ENCODE measurements around the gene MEI4.

DNA sequence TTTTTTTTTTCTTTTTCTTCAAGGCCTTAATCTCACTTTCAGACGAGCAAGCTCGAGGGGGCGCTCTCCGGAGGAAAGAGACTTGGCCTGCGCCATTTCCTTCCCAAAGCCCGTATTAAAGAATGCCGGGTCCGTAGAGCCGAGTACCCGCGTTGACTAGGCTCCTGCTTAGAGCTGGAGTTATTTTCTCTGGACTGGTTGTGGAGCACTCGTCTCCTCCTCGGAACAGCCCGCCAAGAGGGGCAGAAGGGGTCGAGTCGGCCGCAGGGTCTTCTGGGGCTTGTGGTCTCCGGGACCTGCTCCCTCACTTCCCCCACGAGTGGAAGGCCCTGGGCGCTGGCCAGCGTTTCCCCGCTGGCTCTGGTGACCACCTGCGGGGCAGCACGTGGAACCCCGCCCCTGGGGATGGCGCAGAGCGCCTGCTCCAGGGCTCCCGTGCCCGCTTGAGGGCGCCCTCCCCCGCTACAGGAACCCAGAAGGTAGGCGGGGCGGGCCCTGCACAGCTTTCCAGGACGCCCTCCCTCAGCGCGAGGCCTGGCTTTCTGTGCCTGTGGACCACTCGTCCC is 2.7 kb upstream of the MEI4 start:
- TF ChIP-seq, protein P1, sequence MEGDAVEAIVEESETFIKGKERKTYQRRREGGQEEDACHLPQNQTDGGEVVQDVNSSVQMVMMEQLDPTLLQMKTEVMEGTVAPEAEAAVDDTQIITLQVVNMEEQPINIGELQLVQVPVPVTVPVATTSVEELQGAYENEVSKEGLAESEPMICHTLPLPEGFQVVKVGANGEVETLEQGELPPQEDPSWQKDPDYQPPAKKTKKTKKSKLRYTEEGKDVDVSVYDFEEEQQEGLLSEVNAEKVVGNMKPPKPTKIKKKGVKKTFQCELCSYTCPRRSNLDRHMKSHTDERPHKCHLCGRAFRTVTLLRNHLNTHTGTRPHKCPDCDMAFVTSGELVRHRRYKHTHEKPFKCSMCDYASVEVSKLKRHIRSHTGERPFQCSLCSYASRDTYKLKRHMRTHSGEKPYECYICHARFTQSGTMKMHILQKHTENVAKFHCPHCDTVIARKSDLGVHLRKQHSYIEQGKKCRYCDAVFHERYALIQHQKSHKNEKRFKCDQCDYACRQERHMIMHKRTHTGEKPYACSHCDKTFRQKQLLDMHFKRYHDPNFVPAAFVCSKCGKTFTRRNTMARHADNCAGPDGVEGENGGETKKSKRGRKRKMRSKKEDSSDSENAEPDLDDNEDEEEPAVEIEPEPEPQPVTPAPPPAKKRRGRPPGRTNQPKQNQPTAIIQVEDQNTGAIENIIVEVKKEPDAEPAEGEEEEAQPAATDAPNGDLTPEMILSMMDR (IDR thresholded peaks at IDR 0.05; ENCODE audit: insufficient read depth, low read length), result no peak
- TF ChIP-seq, protein P2, sequence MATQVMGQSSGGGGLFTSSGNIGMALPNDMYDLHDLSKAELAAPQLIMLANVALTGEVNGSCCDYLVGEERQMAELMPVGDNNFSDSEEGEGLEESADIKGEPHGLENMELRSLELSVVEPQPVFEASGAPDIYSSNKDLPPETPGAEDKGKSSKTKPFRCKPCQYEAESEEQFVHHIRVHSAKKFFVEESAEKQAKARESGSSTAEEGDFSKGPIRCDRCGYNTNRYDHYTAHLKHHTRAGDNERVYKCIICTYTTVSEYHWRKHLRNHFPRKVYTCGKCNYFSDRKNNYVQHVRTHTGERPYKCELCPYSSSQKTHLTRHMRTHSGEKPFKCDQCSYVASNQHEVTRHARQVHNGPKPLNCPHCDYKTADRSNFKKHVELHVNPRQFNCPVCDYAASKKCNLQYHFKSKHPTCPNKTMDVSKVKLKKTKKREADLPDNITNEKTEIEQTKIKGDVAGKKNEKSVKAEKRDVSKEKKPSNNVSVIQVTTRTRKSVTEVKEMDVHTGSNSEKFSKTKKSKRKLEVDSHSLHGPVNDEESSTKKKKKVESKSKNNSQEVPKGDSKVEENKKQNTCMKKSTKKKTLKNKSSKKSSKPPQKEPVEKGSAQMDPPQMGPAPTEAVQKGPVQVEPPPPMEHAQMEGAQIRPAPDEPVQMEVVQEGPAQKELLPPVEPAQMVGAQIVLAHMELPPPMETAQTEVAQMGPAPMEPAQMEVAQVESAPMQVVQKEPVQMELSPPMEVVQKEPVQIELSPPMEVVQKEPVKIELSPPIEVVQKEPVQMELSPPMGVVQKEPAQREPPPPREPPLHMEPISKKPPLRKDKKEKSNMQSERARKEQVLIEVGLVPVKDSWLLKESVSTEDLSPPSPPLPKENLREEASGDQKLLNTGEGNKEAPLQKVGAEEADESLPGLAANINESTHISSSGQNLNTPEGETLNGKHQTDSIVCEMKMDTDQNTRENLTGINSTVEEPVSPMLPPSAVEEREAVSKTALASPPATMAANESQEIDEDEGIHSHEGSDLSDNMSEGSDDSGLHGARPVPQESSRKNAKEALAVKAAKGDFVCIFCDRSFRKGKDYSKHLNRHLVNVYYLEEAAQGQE (IDR thresholded peaks at IDR 0.05; ENCODE audit: insufficient replicate concordance, low read depth), result no peak
- TF ChIP-seq GABPA (IDR thresholded peaks at IDR 0.05; ENCODE audit: low read depth) (no peak), POLR2AphosphoS5 (IDR thresholded peaks at IDR 0.05; ENCODE audit: low read depth) (no peak), SPI1 (IDR thresholded peaks at IDR 0.05; ENCODE audit: borderline replicate concordance, low read depth) (no peak)
